ENCODE measurements around the gene KCTD1.

- TF ChIP-seq CTCF (IDR thresholded peaks at IDR 0.05), result no peak
- no peak for TF ChIP-seq POLR2A (IDR thresholded peaks at IDR 0.05)
Measured at GRCh38 chr18:26555804-26556553, 7.6 kb upstream of the KCTD1 start.
